Breast epithelium (tissue), 4 donors: ENCODE results near the gene CNMD. TPM values are rescaled to one million over a fixed set of nuclear protein-coding genes. Genes with fewer than 3 reads are reported as not detected.
"Not testable (repeated sequence)": the region's sequence is repeated elsewhere in the genome, so short reads cannot be mapped to it uniquely, and the experiment has no call there.

ENCODE experiments used
- DNase-seq, 2 donors: peaks; one replicate each; pipeline ENCODE4 v3.0.0-alpha.2; 2019; ENCODE audit warnings: low spot score in 2 of 2
- H3K27ac ChIP-seq, 2 donors: fragments of 200-600 bp; sonication (generic) in 1 of 2; one replicate each; pipeline ENCODE4 v1.5.1; 2016 to 2019; ENCODE audit warnings: mild to moderate bottlenecking in 1 of 2
- H3K27me3 ChIP-seq, 2 donors: fragments of 200-600 bp; sonication (generic) in 1 of 2; one replicate each; pipeline versions ENCODE4 v1.5.1 to v1.6.0; 2017 to 2019; ENCODE audit warnings: control low read depth in 1 of 2, mild to moderate bottlenecking in 1 of 2
- H3K36me3 ChIP-seq: fragments of 200-600 bp; one replicate; pipeline ENCODE4 v1.5.1; 2019
- H3K4me1 ChIP-seq, 2 donors: fragments of 200-600 bp; sonication (generic); one replicate each; pipeline ENCODE4 v1.5.1; 2016 to 2019; ENCODE audit warnings: control low read depth in 1 of 2
- H3K4me3 ChIP-seq, 3 donors: fragments of 200-600 bp; sonication (generic); 1 replicate in 2 of 3; 2 replicates in 1 of 3; pipeline ENCODE4 v1.5.1; 2016 to 2019; ENCODE audit warnings: mild to moderate bottlenecking in 3 of 3, moderate library complexity in 2 of 3
- H3K9me3 ChIP-seq, 2 donors: fragments of 200-600 bp; sonication (generic) in 1 of 2; one replicate each; pipeline ENCODE4 v1.5.1; 2016 to 2019; ENCODE audit warnings: control low read depth in 1 of 2
- CTCF ChIP-seq, 3 donors: fragments of 450-650 bp; IDR thresholded peaks; one replicate each; pipeline ENCODE4 v1.5.1; 2016 to 2017; ENCODE audit warnings: antibody characterized with exemption in 3 of 3, mild to moderate bottlenecking in 3 of 3, moderate library complexity in 3 of 3
- POLR2A ChIP-seq: fragments of 450-650 bp; IDR thresholded peaks from one replicate; pipeline ENCODE4 v1.6.1; 2016; ENCODE audit warnings: antibody characterized with exemption, mild to moderate bottlenecking, moderate library complexity
- POLR2AphosphoS5 ChIP-seq, 3 donors: sonication (generic); formaldehyde crosslinking; IDR thresholded peaks; one replicate each; pipeline ENCODE4 v1.6.1; 2017; ENCODE audit warnings: antibody characterized with exemption in 3 of 3
- intact Hi-C: fragments of 100-400 bp; cut with DNase I; formaldehyde crosslinking; loops from one replicate; pipeline ENCODE4 v1.15.1; 2023; ENCODE audit warnings: low total_unique reads
- total RNA-seq, 3 donors: library from RNA; depleted of rRNA; stranded (reverse); fragments of >200 nt; gene quantifications; one replicate each; pipeline ENCODE4 v1.1.0, GENCODE V29; 2016

CNMD gene
- total RNA-seq, 3 donors from 2014 or later = 0.29 to 0.96 TPM; not detected in 1

DNA sequence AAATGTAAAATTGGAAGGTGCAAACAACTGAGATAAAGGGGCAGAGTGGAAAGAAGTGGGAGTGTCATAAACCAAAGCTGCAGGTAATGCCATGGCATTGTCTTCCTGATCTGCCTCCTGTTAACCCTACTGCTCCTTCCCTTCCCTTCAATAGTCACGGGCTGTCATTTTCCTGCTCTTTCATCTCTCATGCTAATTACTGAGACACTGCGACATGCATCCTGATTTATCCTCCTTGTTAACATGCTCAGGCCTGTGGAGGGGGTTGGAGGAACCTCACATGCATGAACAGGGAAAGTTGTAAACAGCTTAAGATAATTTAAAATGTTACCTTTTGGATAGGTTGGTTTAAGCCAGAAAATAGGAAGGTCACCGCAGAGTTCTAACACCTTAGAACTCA lies 27.2 kb downstream of the CNMD start:
- H3K4me3 ChIP-seq = no peak overlapping the region
- no peaks in the 10 kb centered on the region for H3K27me3 ChIP-seq
- peaks cover 0 to 8% of the 10 kb centered on the region in 2 donors for H3K9me3 ChIP-seq
- H3K36me3 ChIP-seq = no peaks in the 10 kb centered on the region
- no peaks in the 10 kb centered on the region for H3K4me1 ChIP-seq
- DNase-seq = no peak
- H3K27ac ChIP-seq = no peak overlapping the region
- intact Hi-C loops = no loop called here
- TF ChIP-seq POLR2A (no peak), POLR2AphosphoS5 (IDR thresholded peaks at IDR 0.05) (no peak), CTCF (IDR thresholded peaks at IDR 0.05) (no peak)

GRCh38 chr13:52711286-52711685 lies 28.3 kb downstream of the CNMD start:
- no peaks in the 10 kb centered on the region for H3K36me3 ChIP-seq
- intact Hi-C loops = no loop called here
- no peak overlapping the region for H3K4me3 ChIP-seq
- TF ChIP-seq CTCF (IDR thresholded peaks at IDR 0.05) (no peak), POLR2A (no peak), POLR2AphosphoS5 (IDR thresholded peaks at IDR 0.05) (no peak)
- no peak overlapping the region for H3K27ac ChIP-seq
- no peaks in the 10 kb centered on the region for H3K9me3 ChIP-seq
- no peaks in the 10 kb centered on the region for H3K27me3 ChIP-seq
- H3K4me1 ChIP-seq = no peaks in the 10 kb centered on the region
- DNase-seq = no peak

DNA sequence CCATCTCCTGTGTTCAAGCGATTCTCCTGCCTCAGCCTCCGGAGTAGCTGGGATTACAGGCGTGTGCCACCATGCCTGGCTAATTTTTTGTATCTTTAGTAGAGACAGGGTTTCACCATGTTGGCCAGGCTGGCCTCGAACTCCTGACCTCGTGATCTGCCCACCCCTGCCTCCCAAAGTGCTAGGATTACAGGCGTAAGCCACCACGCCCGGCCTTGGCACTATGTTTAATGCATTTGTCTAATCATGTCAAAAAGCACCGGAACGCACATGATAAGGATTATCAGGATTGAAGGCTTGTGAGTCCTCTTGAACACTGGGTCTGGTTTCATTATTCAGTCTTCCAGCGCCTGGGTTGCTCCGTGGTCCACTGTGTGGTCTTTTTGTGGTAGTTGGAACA lies 31.4 kb downstream of the CNMD start:
- H3K4me3 ChIP-seq, intact Hi-C loops: not testable (repeated sequence)

GRCh38 chr13:52707375-52707774 lies 32.2 kb downstream of the CNMD start:
- H3K27ac ChIP-seq = no peak overlapping the region
- no peak for TF ChIP-seq POLR2AphosphoS5 (IDR thresholded peaks at IDR 0.05)
- TF ChIP-seq CTCF (IDR thresholded peaks at IDR 0.05) = no peak
- no peak for TF ChIP-seq POLR2A
- intact Hi-C loops = no loop called here

More for the DNA sequence above, 31.4 kb downstream of the CNMD start:
- H3K36me3 ChIP-seq, H3K27ac ChIP-seq, H3K9me3 ChIP-seq, H3K27me3 ChIP-seq, DNase-seq, H3K4me1 ChIP-seq: not testable (repeated sequence)

DNA sequence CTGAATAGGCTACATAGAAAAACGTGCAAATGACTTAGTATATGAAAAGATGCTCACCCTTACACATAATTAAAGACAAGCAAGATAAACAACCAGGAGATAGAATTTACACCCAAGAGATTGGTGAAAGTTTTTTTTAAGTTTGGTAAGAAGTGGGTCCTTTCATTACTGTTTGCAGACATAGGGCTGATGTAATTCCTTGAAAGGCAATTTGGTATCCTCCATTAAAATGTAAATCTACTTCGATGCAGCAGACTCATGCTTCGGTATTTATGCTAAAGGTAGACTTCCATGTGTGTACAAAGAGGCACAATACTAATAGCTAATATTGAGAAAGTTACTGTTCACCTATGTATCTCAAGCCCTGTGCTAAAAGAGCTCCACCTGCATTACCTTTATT lies 33.5 kb downstream of the CNMD start:
- TF ChIP-seq CTCF (IDR thresholded peaks at IDR 0.05) (no peak), POLR2AphosphoS5 (IDR thresholded peaks at IDR 0.05) (no peak), POLR2A (no peak)
- intact Hi-C loops = no loop called here
- no peak overlapping the region for H3K27ac ChIP-seq
- no peaks in the 10 kb centered on the region for H3K36me3 ChIP-seq
- no peaks in the 10 kb centered on the region for H3K27me3 ChIP-seq
- no peaks in the 10 kb centered on the region for H3K9me3 ChIP-seq
- DNase-seq = no peak
- H3K4me1 ChIP-seq = no peaks in the 10 kb centered on the region
- no peak overlapping the region for H3K4me3 ChIP-seq

More at GRCh38 chr13:52707375-52707774, 32.2 kb downstream of the CNMD start:
- no peaks in the 10 kb centered on the region for H3K4me1 ChIP-seq
- DNase-seq = no peak
- no peaks in the 10 kb centered on the region for H3K27me3 ChIP-seq
- H3K4me3 ChIP-seq = no peak overlapping the region
- H3K36me3 ChIP-seq = no peaks in the 10 kb centered on the region
- no peaks in the 10 kb centered on the region for H3K9me3 ChIP-seq

DNA sequence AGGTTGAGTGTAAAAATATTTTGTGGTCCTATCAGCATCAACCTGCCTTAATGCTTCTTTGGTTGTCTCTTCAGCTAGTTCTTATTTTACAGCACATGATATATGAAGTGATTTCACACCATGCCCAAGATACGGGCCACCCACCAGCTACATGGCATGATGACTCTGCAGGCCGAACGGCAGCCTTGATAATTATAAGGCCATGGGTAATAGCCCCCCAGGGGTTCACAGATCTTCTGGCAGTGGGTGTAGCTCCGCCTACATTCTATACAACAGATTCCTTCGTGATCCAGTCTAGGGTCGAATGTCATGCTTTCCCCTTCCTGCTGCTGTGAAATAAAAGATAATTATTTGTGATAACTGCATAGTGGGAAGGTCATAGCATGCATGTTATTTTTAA lies 36.1 kb downstream of the CNMD start:
- Histone ChIP-seq H3K4me3 (no peak overlapping the region), H3K36me3 (no peaks in the 10 kb centered on the region), H3K27me3 (no peaks in the 10 kb centered on the region), H3K9me3 (no peaks in the 10 kb centered on the region), H3K4me1 (no peaks in the 10 kb centered on the region), H3K27ac (no peak overlapping the region)
- DNase-seq = no peak
- TF ChIP-seq CTCF (IDR thresholded peaks at IDR 0.05) = no peak
- TF ChIP-seq POLR2AphosphoS5 (IDR thresholded peaks at IDR 0.05) = no peak
- TF ChIP-seq POLR2A = no peak
- intact Hi-C loops = no loop called here
